NCI-H748 (cell line): ENCODE data around the gene OR56A1.
"Not testable (repeated sequence)": the region's sequence is repeated elsewhere in the genome, so short reads cannot be mapped to it uniquely, and the experiment has no call there.

ENCODE experiments used
- DNase-seq: peaks from one replicate; lab custom pipeline; 2025; ENCODE audit not compliant: unreplicated experiment; lab: John Stamatoyannopoulos, UW

OR56A1 gene, protein sequence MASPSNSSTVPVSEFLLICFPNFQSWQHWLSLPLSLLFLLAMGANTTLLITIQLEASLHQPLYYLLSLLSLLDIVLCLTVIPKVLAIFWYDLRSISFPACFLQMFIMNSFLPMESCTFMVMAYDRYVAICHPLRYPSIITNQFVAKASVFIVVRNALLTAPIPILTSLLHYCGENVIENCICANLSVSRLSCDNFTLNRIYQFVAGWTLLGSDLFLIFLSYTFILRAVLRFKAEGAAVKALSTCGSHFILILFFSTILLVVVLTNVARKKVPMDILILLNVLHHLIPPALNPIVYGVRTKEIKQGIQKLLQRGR

DNA sequence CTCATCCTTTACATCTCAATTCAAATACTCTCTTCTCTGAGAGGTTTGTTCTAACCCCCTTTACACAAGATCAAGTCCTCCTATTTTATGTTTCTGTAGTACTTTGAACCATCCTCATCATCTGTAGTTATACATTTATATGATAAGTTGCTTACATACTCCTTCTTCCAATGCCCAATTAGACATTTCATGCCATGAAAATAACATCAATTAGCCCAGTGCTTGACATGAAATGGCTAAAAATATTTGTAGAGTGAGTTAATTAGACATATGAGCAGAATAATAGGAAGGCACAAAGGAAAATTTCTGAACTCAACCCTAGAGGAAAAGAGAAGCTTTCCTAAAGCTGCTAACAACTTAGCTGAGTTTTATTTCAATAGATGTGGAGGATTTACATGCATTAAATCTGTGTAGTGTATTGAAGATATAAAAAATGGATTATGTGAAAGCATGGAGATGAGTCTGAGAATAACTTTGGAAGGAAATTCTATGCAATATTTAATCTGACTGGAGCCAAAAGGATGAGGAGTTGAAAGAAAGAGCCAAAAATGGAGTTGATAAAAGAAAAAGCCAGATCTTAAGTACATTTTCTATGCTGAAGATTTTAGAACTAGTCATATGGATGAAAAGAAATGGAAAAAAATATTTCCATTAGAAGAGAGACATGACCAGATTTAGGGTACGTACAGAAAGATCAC, at the start of gene OR56A1:
Gene OR56A1, minus strand, starts transcription at position 51 of the 698 bp plus-strand sequence. CDS start 3,066 bp downstream, outside the sequence.
- no peak for DNase-seq

DNA sequence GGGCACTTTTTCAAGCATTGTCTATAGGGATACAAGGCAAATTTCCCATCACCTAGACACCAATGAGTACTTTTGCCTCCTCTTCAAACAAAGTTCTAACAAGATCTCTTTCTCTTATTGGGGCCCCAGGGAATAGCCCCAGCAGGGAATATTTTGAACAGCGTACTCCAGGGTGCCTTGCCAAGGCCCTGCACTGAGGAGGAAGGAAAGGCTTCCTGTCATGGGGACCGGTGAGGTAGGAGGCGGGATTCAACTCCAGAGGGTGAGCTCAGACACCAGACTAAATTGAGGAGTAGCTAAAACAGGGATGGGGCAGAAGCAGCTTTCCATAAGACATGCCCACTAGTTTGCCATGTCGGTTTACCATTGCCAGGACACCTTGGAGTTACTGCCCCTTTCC, 48.9 kb upstream of the OR56A1 start:
- DNase-seq, result no peak

DNA sequence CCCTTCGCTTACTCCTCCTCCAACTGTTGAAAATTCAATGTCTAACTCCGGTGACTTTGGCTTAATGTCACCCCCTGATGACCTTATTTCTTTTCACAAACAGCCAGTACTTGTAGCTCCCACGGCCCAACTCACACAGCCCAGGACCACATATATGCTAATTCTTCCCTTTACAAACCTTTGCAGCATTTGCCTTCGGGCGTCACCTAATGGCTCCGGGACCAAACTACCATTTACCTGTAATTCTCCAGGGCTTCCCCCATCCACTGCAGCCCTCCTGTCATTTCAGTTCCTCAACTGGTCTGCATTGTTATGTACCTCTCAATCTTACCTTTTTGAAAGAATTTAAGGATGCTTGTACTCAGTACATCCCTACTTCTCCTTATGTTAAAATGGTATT, 47.2 kb upstream of the OR56A1 start:
- DNase-seq, result no peak

DNA sequence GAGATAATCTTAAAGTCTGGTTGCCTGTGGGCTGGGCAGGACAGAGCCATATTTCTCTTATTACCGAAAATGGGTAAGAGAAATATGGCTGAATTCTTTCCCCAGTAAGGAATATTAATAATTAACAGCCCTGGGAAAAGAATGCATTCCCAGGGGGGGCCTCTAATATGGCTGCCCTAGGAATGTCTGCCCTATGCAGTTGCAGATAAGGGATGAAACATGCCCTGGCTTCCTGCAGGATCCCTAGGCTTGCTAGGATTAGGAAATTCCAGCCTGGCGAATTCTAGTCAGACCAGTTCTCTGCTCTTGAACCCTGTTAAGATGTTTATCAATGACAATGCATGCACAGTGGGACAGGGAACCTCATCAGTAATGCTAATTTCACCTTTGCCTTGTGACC, 45.9 kb upstream of the OR56A1 start:
- DNase-seq, result not testable (repeated sequence)

DNA sequence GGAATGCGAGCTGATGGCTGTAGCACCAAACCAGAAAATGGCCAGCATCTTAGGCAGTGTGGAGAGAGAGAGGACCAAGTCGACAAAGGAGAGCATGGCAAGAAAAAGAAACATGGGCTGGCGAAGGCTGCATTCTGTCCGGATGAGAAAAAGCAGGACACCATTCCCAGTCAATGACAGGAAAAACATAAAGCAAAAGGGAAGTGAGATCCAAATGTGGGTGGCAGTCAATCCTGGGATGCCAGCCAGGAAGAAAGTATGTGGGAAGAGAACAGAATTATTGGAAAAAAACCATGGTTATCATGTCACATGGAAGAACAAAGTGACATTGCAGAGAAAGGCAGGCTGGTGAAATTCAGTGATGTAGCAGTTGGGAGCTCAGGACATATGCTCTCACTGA, 36.9 kb upstream of the OR56A1 start:
- DNase-seq, result no peak

DNA sequence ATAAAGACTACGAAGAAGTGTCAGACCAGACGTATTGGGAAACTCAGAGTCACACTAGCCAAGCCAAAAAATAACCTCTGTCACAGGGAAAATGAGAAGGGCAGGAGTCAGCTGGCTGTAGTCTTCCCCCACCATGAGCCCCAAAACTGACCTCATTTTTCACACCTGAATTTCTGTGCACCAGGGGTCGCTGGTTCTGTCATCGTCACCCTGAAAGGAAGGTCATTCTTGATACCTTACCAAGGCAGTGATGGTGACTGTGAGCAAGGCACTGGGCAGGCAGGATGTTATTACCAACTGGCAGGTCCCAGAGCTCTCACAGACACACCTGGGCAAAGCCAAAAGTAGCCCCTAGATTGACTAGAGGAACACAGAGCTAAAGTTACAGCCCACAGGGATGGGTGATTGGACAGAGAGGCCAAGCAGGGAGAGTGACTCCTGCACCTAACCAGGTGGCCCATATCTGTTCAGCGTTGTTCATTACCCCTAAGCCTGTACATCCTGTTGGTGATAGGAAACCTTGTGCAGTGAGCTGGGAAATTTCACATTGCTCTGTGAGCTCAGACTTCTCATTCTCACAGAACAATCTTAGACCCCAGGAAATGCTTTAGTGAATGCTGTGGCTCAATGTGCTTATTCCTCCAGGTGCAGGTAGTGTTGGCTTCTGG, 32.3 kb upstream of the OR56A1 start:
- no peak for DNase-seq

DNA sequence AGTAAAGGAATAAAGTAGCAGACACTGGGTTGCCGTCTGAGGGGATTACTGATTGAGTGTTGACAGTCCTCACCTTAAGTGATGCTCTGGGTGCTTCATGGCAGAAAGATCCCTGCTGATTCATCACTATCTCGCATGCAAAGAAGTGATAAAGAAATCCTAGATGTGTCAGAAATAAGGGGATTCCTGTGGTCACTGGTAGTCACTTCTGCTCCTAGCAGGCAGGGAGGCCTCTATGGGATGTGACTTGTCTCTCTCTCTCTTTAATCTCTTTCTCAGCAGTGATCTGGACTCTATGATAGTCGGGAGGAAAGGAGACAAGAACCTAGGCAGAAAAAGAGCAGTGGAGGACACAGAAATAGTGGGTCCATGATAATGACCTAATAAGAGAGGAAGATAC, 30.9 kb upstream of the OR56A1 start:
- no peak for DNase-seq

DNA sequence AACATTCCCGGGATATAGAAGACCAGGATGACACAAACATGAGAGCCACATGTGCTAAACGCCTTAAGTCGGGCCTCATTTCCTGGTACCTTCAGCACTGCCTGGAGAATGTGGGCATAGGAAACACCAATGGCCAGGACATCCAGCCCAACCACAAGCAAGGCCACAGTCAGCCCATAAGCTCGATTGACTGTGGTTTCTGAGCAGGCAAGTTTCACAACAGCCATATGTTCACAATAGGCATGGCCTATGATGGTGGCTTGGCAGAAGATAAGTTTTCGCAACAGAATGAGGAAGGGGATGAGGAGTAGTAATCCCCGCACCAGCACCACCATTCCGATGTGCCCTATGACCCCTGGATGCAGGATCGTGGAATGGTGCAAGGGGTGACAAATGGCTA, 26.9 kb upstream of the OR56A1 start:
- DNase-seq, result no peak

DNA sequence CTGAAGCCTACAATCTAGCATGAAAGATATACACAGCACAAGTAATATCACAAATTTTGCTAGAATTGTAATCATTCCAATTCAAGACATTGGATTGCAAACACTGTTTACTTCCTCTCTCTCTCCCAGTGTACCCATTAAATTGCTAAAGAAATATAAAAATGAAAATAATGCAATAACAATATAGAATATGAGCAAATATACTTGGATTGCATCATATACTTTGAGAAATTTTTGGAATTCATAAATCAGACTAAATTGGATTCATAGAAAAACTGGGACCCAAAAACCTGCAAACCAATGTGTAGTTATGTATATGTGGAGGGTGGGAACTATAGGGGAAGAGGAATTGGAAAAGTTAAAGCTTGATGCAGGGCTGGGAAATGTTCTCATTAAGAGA, 25.0 kb upstream of the OR56A1 start:
- no peak for DNase-seq

DNA sequence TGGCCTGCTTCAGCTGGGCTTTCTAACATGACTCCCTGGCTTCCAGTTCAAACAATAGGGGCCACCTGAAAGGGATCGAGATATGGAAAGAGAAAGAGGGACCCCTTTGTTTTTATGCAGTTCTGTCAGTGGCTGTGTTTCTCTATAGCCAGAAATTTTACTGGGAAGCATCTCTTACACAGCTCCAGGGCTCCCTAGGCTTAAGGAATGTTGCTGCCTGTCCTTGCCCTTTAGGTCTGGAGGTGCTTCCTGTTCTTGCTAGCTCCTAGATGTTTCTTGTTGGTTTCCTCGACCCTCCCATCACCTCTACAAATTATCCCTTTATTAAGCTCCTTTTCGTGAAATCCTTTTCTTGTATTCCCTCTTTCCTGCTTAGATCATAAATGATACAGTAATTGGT, 21.8 kb upstream of the OR56A1 start:
- DNase-seq, result no peak

DNA sequence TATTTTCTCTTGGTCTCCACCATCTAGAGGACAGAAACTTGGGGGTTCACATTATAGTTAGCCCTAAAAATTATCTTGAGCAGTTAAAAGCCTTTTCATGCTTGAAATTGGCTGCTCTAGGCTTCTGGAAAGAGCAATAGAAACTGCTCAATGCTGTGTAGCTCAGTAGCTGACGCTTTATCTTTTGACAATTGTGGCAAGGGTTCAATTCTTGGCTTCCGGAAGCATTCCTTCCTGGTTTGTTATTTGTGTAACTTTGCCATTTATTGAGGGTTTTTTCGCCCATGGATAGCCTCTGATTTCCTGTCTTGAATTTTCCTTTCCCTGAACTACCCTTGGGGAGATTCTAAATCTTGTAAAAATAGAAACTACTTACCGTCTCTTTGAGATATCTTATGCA, 10.3 kb upstream of the OR56A1 start:
- DNase-seq, result no peak

DNA sequence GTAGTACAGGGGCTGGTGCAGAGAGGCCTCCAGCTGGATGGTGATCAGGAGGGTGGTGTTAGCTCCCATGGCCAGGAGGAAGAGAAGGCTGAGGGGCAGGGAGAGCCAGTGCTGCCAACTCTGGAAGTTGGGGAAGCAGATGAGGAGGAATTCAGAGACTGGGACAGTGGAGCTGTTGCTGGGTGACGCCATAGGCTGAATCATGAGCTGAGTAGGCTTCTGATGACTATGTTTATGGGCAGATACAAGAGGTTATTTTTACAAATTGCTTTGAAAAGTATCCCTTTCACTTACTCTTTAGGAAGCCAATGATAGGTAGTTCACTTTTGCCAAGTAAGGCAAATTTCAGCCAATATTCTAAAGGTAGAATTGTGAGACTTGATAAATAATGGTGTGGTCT, 3.1 kb downstream of the OR56A1 start:
- no peak for DNase-seq

DNA sequence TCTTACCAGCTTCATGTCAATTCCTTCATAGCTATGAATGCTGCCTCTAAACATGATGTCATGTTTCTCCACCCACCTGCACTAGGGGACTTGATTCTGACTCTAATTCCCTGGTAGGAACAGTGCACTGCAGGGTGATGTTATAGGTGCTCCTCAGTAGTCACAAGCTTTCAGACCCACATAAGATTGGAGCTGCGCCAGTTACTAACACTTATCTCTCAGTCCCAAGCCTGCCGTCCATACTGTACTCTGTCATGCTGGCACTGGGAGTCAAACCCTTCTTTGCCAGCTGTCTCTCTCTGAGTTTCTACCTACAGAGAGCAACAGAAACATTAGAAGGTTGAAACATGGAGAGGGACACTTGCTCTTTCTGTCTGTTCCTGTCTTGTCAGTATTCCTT, 5.5 kb downstream of the OR56A1 start:
- DNase-seq, result no peak

DNA sequence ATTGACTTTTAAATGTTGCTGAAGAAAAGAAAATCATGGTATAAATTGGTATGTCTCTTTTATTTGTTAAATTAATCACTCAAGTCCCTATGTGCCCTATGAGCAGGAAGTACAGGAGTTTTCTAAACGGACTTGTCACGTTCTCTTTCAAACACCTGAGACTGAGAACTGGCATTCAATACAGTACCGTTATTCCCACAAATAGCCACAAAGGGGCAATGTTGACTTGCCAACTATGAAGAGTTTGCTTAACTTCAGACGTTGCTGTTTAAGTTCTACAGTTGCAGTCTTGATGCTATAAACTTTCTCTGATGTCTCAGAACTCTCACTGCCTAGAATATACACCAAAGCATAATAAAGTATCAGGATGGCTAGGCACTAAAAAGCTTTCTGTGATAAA, 7.6 kb downstream of the OR56A1 start:
- DNase-seq, result peak; percentile 54

DNA sequence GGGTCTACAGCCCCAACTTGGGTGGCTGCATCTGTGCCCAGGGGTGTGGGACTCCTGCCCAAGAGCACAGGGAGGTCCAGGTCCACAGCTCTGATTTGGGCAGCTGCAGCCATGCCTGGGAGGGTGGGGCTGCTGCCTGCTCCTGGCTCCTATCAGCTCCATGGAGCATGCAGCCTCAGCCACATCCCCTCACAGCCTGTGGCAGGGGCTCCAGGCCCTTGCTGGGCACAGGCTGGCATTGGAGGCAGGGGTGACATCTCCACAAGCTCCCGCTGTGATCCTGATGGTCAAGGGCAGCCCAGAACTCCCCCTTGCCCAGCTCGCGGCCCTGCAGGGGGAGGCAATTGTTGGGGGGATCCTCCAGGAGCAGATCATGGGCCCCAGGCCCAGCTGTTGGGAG, 17.5 kb downstream of the OR56A1 start:
- DNase-seq, result no peak

DNA sequence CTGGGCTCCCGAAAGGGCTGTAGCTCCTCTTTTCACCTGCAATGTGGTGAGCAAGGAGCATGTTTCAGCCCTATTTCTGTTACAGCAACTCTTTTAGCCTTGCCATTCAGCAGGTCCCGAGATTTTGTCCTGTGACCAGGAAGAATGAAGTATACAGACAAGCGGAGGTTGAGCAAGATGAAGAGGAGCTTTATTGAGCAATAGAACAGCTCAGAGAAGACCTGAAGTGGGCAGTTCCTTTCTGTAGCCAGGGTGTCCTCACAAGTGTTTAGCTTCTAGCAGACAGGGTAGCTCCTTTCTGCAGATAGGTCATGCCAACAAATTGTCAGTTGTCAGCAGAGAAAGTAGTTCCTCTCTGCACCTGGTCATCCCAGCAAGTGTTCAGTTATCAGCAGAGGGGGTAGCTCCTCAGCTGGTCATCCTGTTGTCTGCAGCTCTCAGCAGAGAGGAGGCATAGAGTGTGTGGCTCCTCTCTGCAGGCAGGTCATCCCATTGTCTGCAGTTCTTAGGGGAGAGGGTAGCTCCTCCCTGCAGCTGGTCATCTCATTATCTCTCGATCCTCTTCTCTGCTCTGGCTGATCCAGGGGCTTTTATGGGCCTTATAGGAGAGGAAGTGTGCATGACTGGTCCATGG, 18.4 kb downstream of the OR56A1 start:
- no peak for DNase-seq

DNA sequence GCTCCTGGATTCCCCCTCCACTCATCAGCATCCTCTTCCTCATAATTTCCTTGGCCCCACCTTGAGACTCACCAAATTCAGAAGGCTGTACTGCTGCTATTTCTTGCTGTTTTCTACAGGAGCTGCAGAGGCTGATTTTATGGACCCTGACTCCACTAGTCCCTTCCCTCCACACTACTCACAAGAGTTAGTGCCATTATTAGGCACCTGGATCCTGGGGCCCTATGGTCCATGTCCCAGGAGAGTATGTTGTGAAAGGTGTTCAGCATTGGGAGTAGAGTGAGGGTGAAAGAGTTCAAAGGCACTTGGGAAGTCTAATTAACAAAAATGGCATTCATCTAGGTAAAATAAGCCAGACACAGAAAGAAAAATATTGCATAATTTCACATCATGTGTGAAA, 23.7 kb downstream of the OR56A1 start, which contains the start of gene OR56A4:
Gene OR56A4, minus strand, starts transcription at position 101 of the 400 bp plus-strand sequence. CDS start 3,954 bp downstream, outside the sequence.
- no peak for DNase-seq

DNA sequence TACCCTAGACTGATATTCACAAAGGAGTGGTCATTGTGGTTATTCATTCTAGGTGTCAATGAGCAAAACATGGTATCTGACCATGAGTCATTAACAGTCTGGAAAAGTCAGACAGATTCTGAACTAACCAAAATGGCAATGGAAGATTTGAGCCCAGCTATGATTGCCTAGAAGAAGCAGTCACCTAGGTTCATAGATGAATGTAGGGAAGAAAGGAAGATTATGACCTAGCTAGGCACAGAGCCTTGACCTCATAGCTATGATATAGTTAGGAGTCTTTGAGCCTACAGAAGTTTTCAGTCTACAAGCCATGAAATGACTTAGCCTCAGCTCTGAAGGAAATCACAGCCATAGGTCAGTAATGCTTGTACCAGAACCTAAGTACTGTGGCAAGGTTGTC, 24.2 kb downstream of the OR56A1 start:
- no peak for DNase-seq

DNA sequence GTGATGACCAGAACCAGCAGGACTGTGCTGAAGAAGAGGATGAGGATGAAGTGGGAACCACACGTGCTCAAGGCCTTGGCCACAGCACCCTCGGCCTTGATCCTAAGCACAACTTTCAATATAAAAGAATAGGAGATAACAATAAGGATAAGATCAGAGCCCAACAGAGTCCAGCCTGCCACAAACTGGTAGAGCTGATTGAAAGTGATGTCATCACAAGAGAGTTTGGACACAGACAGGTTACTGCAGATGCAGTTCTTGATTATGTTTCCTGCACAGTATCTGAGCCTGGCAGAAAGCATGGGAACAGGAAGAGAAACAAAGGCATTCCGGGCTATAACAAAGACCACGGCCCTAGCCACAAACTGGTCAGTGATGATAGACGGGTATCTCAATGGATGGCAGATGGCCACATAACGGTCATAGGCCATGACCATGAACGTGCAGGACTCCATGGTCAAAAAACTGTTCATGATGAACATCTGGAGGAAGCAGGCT, 28.3 kb downstream of the OR56A1 start:
- DNase-seq, result no peak

DNA sequence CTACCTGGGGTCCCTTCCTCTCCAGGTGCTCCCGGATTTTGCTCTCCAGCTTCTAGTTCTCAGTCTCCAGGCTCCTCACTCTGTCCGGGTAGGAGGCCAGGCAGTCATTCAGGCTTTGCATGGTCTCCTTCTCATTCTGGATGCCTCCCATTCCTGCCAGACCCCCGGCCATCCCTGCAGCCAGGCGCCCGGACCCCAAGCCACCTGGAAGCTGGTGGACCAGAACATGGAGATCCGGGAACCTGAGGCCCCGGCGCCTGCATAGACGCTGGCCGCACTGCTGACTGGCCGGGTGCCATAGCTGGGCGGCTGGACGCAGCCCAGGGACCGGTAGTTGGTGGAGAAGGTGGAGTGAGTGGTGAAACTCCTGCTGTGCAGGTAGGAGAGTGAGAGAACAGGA, 35.8 kb downstream of the OR56A1 start:
- DNase-seq, result no peak

DNA sequence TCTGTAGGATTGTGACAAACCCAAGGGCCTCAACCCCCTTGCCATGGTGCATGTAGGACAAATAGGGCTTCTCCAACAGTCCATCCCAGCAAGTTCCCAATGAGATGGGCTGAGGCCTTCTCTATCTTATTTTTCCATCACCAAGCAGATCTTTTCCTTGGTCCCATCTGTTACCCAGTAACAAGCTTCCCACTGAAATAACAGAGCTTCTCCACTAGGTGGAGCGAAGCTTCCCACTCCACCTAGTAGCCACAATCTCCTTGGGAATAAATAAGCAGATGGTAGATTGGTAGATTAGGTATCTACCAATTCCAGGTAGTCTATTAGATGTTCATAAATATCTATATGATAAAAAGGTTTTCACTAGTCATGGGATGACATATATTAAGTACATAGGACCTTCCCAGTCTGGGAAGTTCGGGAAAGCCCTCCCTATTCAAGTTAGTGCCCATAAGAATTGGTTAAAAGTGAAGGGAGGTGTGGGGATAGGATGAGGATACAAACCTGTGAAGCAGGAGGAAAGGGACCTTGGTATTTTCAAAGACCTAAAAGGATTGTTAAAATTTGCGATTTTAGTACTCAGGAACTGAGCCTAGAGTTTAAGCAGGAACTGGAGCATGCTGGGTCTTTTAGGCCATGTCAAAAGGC, 37.8 kb downstream of the OR56A1 start:
- peak; percentile 27 for DNase-seq
